ENCODE results near the gene CDC73.

DNA sequence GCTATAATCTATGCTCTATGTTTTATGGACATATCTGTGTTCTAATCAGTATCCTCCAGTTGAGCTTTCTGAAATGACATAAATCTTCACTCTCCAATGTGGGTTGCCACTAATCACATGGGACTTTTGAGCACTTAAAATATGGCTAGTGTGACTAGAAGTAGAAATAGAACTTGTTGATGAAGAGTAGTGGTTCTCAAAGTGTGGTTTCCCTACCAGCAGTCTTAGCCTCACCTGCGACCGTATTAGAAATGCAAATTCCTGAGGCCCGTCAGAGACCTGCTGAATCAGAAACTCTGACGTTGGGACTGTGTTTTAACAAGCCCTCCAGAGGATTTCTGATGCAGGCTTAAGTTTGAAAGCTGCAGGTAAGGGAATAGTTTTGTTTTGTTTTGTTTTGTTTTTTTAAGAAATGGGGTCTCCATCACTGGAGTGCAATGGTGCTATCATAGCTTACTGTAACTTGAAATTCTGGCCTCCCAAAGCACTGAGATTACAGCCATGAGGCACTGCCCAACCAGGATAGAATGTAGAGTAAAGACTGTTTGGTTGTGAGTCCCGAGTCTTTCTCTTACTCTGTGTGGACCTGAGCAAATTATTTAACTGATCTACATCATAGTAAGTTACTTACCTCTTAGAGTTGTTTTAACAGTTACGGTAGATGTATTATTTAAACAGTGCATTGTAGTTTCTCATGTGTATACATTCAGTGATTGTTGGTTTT, 38.3 kb upstream of the CDC73 start:
- TF ChIP-seq, protein P1, sequence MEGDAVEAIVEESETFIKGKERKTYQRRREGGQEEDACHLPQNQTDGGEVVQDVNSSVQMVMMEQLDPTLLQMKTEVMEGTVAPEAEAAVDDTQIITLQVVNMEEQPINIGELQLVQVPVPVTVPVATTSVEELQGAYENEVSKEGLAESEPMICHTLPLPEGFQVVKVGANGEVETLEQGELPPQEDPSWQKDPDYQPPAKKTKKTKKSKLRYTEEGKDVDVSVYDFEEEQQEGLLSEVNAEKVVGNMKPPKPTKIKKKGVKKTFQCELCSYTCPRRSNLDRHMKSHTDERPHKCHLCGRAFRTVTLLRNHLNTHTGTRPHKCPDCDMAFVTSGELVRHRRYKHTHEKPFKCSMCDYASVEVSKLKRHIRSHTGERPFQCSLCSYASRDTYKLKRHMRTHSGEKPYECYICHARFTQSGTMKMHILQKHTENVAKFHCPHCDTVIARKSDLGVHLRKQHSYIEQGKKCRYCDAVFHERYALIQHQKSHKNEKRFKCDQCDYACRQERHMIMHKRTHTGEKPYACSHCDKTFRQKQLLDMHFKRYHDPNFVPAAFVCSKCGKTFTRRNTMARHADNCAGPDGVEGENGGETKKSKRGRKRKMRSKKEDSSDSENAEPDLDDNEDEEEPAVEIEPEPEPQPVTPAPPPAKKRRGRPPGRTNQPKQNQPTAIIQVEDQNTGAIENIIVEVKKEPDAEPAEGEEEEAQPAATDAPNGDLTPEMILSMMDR (IDR thresholded peaks at IDR 0.05; ENCODE audit: insufficient read depth, low read length, poor library complexity, severe bottlenecking): no peak
- no peak for TF ChIP-seq EZH2phosphoT487 (conservative IDR thresholded peaks at IDR 0.05; ENCODE audit: low read length)

All from SU-DHL-6 (cell line).